NCI-H2081 (cell line): ENCODE measurements around the gene CD82.
"Not testable (repeated sequence)": the region's sequence is repeated elsewhere in the genome, so short reads cannot be mapped to it uniquely, and the experiment has no call there.

Experiments used
- DNase-seq, 2 experiments: peaks; one replicate each; lab custom pipeline; 2025; lab: John Stamatoyannopoulos, UW

CD82 gene

GRCh38 chr11:44533921-44534711 is 31.3 kb upstream of the CD82 start:
- DNase-seq = no peak

GRCh38 chr11:44535191-44535980 is 30.1 kb upstream of the CD82 start:
- DNase-seq = no peak

- no peak for DNase-seq
Observed at GRCh38 chr11:44536788-44537516, 28.5 kb upstream of the CD82 start.

- DNase-seq = no peak
Observed at GRCh38 chr11:44537679-44538078, 27.8 kb upstream of the CD82 start.

GRCh38 chr11:44538375-44539054 is 26.9 kb upstream of the CD82 start:
- DNase-seq = peak; percentile 72 to 75

GRCh38 chr11:44539971-44540370 is 25.5 kb upstream of the CD82 start:
- DNase-seq = peak; percentile 21 to 69

- no peak for DNase-seq
Observed at GRCh38 chr11:44540667-44541066, 24.8 kb upstream of the CD82 start.

- no peak for DNase-seq
Observed at GRCh38 chr11:44542372-44542771, 23.1 kb upstream of the CD82 start.

- not testable (repeated sequence) for DNase-seq
Observed at GRCh38 chr11:44546984-44547383, 18.5 kb upstream of the CD82 start.

- DNase-seq = not testable (repeated sequence)
Observed at GRCh38 chr11:44547534-44547933, 17.9 kb upstream of the CD82 start.

GRCh38 chr11:44548032-44548695 is 17.3 kb upstream of the CD82 start:
- no peak for DNase-seq

GRCh38 chr11:44548961-44549749 is 16.3 kb upstream of the CD82 start:
- DNase-seq = not testable (repeated sequence)

- DNase-seq = no peak
Observed at GRCh38 chr11:44550123-44550522, 15.3 kb upstream of the CD82 start.

GRCh38 chr11:44551456-44552139 is 13.9 kb upstream of the CD82 start:
- no peak for DNase-seq

GRCh38 chr11:44555031-44555800 is 10.2 kb upstream of the CD82 start:
- DNase-seq = no peak

GRCh38 chr11:44556735-44557409 is 8.6 kb upstream of the CD82 start:
- peak; percentile 29 to 31 for DNase-seq

GRCh38 chr11:44557464-44557863 is 8.0 kb upstream of the CD82 start:
- DNase-seq = no peak

GRCh38 chr11:44559207-44559939 is 6.1 kb upstream of the CD82 start:
- DNase-seq = no peak
